Measurements from ENCODE around the gene UPF1.

The UPF1 gene

DNA sequence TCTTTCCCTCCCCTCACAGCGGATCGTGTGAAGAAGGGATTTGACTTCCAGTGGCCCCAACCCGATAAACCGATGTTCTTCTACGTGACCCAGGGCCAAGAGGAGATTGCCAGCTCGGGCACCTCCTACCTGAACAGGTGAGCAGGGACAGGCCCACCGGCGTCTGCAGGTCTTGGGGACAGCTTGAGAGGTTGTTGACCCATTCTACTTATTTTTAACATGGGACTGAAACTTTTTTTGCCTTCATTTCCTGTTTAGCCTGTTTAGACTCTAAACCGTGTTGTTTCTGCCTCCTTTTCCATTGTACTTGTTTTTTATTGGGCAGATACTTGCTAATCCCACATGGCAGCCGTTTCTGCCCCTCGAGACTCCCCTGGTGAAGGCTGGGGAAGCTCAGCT lies 28.5 kb downstream of the UPF1 start:
- Histone ChIP-seq H3K4me1 (ENCODE audit: insufficient read depth, insufficient read length) (peaks cover 12% of the 10 kb centered on the region), H3K9me3 (ENCODE audit: insufficient read depth, low read length) (no peaks in the 10 kb centered on the region), H3K27me3 (ENCODE audit: insufficient read depth, insufficient read length) (no peaks in the 10 kb centered on the region), H3K4me3 (ENCODE audit: insufficient read length, low read depth) (no peak overlapping the region), H3K36me3 (ENCODE audit: insufficient read depth, insufficient read length, low read length) (peaks cover 97% of the 10 kb centered on the region), H3K9ac (ENCODE audit: insufficient read length, low read depth) (no peak overlapping the region)
- DNase-seq (ENCODE audit: low read depth, low spot score) = no peak
- TF ChIP-seq YY1 (IDR thresholded peaks at IDR 0.05; ENCODE audit: insufficient read depth, insufficient read length) = no peak
- no peak for TF ChIP-seq ZNF274 (IDR thresholded peaks at IDR 0.05; ENCODE audit: low read depth, low read length)
- TF ChIP-seq SUZ12 (IDR thresholded peaks at IDR 0.05; ENCODE audit: extremely low read depth, insufficient read depth, insufficient read length) = no peak

DNA sequence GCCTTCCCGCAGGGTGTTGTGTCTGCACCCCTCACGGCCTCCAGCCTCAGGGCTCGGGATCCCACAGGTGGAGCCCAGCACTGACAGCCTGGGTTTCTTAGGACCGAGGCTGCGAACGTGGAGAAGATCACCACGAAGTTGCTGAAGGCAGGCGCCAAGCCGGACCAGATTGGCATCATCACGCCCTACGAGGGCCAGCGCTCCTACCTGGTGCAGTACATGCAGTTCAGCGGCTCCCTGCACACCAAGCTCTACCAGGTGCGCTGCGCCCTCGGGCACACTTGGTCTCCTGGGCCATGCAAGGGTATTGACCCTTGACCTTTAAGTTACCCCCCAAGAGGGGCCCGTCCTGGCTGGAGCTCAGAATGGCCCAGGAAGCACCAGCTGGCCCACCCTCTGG lies 29.0 kb downstream of the UPF1 start:
- peaks cover 12% of the 10 kb centered on the region for H3K4me1 ChIP-seq (ENCODE audit: insufficient read depth, insufficient read length)
- H3K36me3 ChIP-seq (ENCODE audit: insufficient read depth, insufficient read length, low read length) = peaks cover 97% of the 10 kb centered on the region
- H3K9me3 ChIP-seq (ENCODE audit: insufficient read depth, low read length) = no peaks in the 10 kb centered on the region
- H3K9ac ChIP-seq (ENCODE audit: insufficient read length, low read depth) = no peak overlapping the region
- DNase-seq (ENCODE audit: low read depth, low spot score) = no peak
- no peak overlapping the region for H3K4me3 ChIP-seq (ENCODE audit: insufficient read length, low read depth)
- no peak for TF ChIP-seq ZNF274 (IDR thresholded peaks at IDR 0.05; ENCODE audit: low read depth, low read length)
- no peak for TF ChIP-seq YY1 (IDR thresholded peaks at IDR 0.05; ENCODE audit: insufficient read depth, insufficient read length)
- no peak for TF ChIP-seq SUZ12 (IDR thresholded peaks at IDR 0.05; ENCODE audit: extremely low read depth, insufficient read depth, insufficient read length)
- H3K27me3 ChIP-seq (ENCODE audit: insufficient read depth, insufficient read length) = no peaks in the 10 kb centered on the region

DNA sequence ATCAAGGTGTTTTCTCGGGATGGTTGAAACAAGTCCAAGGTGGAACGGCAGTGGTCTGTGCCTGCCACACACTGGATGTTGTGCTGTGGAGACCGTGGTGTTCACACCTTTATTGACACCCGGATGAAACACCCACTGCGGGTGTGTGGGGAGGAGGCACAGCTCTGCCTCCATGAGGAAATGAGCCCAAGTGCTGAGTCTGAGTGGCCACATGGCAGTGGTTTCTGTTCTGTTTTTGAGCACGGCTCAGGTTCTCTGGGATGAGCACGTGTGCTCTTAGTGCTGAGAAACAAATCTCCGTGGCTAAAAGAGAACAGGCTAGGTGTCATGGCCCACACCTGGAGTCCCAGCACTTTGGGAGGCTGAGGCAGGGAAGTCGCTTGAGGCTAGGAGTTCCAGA lies 29.5 kb downstream of the UPF1 start:
- H3K36me3 ChIP-seq (ENCODE audit: insufficient read depth, insufficient read length, low read length) = peaks cover 97% of the 10 kb centered on the region
- no peak for DNase-seq (ENCODE audit: low read depth, low spot score)

DNA sequence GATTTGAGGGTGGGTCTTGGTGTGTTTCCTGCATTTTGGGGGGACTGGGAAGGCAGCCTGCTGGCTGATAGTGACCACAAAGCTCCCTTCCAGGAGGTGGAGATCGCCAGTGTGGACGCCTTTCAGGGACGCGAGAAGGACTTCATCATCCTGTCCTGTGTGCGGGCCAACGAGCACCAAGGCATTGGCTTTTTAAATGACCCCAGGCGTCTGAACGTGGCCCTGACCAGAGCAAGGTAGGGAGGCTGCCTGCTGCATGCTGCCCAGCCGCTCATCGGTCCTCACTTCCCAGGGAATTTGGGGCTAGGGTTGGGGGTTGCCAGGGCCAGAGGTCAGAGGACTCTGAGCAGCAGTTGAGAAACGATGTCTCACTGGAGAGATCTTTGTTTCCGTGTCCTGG lies 30.2 kb downstream of the UPF1 start:
- TF ChIP-seq SUZ12 (IDR thresholded peaks at IDR 0.05; ENCODE audit: extremely low read depth, insufficient read depth, insufficient read length) (no peak), ZNF274 (IDR thresholded peaks at IDR 0.05; ENCODE audit: low read depth, low read length) (no peak), YY1 (IDR thresholded peaks at IDR 0.05; ENCODE audit: insufficient read depth, insufficient read length) (no peak)
- Histone ChIP-seq H3K4me1 (ENCODE audit: insufficient read depth, insufficient read length) (peaks cover 14% of the 10 kb centered on the region), H3K36me3 (ENCODE audit: insufficient read depth, insufficient read length, low read length) (peaks cover 95% of the 10 kb centered on the region), H3K4me3 (ENCODE audit: insufficient read length, low read depth) (no peak overlapping the region), H3K9ac (ENCODE audit: insufficient read length, low read depth) (no peak overlapping the region), H3K9me3 (ENCODE audit: insufficient read depth, low read length) (no peaks in the 10 kb centered on the region), H3K27me3 (ENCODE audit: insufficient read depth, insufficient read length) (no peaks in the 10 kb centered on the region)
- DNase-seq (ENCODE audit: low read depth, low spot score) = no peak

More for the DNA sequence above, 29.5 kb downstream of the UPF1 start:
- Histone ChIP-seq H3K4me3 (ENCODE audit: insufficient read length, low read depth) (no peak overlapping the region), H3K9me3 (ENCODE audit: insufficient read depth, low read length) (no peaks in the 10 kb centered on the region), H3K4me1 (ENCODE audit: insufficient read depth, insufficient read length) (peaks cover 12% of the 10 kb centered on the region), H3K27me3 (ENCODE audit: insufficient read depth, insufficient read length) (no peaks in the 10 kb centered on the region), H3K9ac (ENCODE audit: insufficient read length, low read depth) (no peak overlapping the region)
- no peak for TF ChIP-seq YY1 (IDR thresholded peaks at IDR 0.05; ENCODE audit: insufficient read depth, insufficient read length)
- TF ChIP-seq SUZ12 (IDR thresholded peaks at IDR 0.05; ENCODE audit: extremely low read depth, insufficient read depth, insufficient read length) = no peak
- TF ChIP-seq ZNF274 (IDR thresholded peaks at IDR 0.05; ENCODE audit: low read depth, low read length) = no peak

DNA sequence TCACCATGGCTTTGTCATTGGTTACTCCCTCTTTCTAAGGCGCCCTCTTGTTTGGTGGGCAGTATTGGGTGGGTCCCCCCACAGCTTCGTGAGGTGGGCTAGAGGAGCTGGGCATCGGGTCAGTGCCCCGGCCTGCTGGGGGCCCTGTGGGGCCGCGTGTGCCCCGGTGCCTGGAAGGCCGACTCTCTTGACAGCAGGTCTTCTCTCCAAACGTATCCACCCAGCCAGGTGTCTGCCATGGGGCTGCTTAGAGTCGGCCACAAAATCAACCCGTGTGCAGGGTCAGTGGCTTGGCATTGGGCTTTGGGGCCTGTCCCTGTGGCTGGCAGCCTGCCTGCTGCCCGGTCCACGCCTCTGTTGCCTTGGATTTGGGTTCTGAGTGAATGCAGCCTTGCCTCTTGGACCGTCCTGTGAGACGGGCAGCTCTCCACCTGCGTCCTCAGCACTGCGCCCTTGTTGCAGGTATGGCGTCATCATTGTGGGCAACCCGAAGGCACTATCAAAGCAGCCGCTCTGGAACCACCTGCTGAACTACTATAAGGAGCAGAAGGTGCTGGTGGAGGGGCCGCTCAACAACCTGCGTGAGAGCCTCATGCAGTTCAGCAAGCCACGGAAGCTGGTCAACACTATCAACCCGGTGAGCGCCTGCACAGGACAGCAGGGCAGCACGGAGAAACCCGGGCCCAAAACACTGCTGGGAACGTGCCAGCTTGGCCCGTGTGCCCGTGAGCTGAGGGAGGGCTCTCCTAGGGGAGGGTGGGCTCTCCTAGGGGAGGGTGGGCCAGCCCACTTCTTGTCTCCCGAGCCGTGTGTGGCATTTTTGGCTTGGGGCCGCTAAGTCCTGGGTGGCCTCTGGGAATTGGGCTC lies 31.4 kb downstream of the UPF1 start:
- H3K27me3 ChIP-seq (ENCODE audit: insufficient read depth, insufficient read length) = no peaks in the 10 kb centered on the region
- no peaks in the 10 kb centered on the region for H3K9me3 ChIP-seq (ENCODE audit: insufficient read depth, low read length)
- no peak overlapping the region for H3K4me3 ChIP-seq (ENCODE audit: insufficient read length, low read depth)
- H3K36me3 ChIP-seq (ENCODE audit: insufficient read depth, insufficient read length, low read length) = peaks cover 95% of the 10 kb centered on the region
- no peak for DNase-seq (ENCODE audit: low read depth, low spot score)
- H3K9ac ChIP-seq (ENCODE audit: insufficient read length, low read depth) = no peak overlapping the region
- H3K4me1 ChIP-seq (ENCODE audit: insufficient read depth, insufficient read length) = peaks cover 16% of the 10 kb centered on the region
- TF ChIP-seq SUZ12 (IDR thresholded peaks at IDR 0.05; ENCODE audit: extremely low read depth, insufficient read depth, insufficient read length) (no peak), ZNF274 (IDR thresholded peaks at IDR 0.05; ENCODE audit: low read depth, low read length) (no peak), YY1 (IDR thresholded peaks at IDR 0.05; ENCODE audit: insufficient read depth, insufficient read length) (no peak)

DNA sequence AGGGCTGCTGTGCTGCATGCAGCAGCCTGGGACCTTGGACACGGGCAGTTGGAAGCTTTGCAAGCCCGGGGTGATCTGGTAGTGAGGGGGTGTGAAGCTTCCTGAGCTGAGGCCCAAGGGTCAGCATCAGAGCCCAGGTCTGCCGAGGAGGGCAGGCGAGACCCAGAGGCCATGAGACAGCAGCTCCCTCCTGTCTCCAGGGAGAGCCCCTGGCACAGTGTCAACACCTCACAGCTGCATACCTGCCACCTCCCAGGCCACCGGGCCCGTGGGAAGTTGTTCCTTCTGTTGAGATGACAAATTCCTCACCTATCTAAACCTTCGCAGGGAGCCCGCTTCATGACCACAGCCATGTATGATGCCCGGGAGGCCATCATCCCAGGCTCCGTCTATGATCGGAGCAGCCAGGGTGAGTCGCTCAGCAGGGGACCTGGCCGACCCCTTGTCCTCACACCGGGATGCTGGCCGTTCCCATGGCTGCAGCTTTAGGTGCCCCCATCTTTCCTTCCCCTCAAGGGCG lies 32.1 kb downstream of the UPF1 start:
- TF ChIP-seq SUZ12 (IDR thresholded peaks at IDR 0.05; ENCODE audit: extremely low read depth, insufficient read depth, insufficient read length) (no peak), ZNF274 (IDR thresholded peaks at IDR 0.05; ENCODE audit: low read depth, low read length) (no peak), YY1 (IDR thresholded peaks at IDR 0.05; ENCODE audit: insufficient read depth, insufficient read length) (no peak)
- H3K4me3 ChIP-seq (ENCODE audit: insufficient read length, low read depth) = no peak overlapping the region
- H3K9ac ChIP-seq (ENCODE audit: insufficient read length, low read depth) = no peak overlapping the region
- no peak for DNase-seq (ENCODE audit: low read depth, low spot score)
- H3K9me3 ChIP-seq (ENCODE audit: insufficient read depth, low read length) = no peaks in the 10 kb centered on the region
- peaks cover 16% of the 10 kb centered on the region for H3K4me1 ChIP-seq (ENCODE audit: insufficient read depth, insufficient read length)
- H3K27me3 ChIP-seq (ENCODE audit: insufficient read depth, insufficient read length) = no peaks in the 10 kb centered on the region
- H3K36me3 ChIP-seq (ENCODE audit: insufficient read depth, insufficient read length, low read length) = peaks cover 95% of the 10 kb centered on the region

Measured in NT2/D1 (cell line).